HG03196 (cell line): ENCODE measurements around the gene ZNF345.

Experiments used
- ATAC-seq: cut with Tn5 transposase; IDR thresholded peaks from one replicate; pipeline ENCODE4 v1.9.1; 2021; ENCODE audit not compliant: unreplicated experiment

ZNF345 gene

GRCh38 chr19:36850559-36851442 is at the start of gene ZNF345:
Gene ZNF345, plus strand, starts transcription at chr19:36850876. Its CDS starts 25,955 bp downstream, at chr19:36876831.
- ATAC-seq = peak; percentile 81

GRCh38 chr19:36805364-36805763 is 45.3 kb upstream of the ZNF345 start:
- no peak for ATAC-seq

GRCh38 chr19:36807029-36807428 is 43.6 kb upstream of the ZNF345 start:
- no peak for ATAC-seq

GRCh38 chr19:36819130-36819630 is 31.5 kb upstream of the ZNF345 start:
- no peak for ATAC-seq

- no peak for ATAC-seq
These were observed 28.9 kb upstream of the ZNF345 start for GRCh38 chr19:36821758-36822157.

- no peak for ATAC-seq
These were observed 17.2 kb upstream of the ZNF345 start for GRCh38 chr19:36833430-36833829.

- ATAC-seq = no peak
These were observed 13.3 kb upstream of the ZNF345 start for GRCh38 chr19:36837176-36837905.

- peak; percentile 88 for ATAC-seq
These were observed 12.5 kb upstream of the ZNF345 start, which contains the start of gene ZNF790 for GRCh38 chr19:36837906-36838783. Gene ZNF790, minus strand, starts transcription at chr19:36838387. Its CDS starts 12,768 bp downstream, at chr19:36825619.

- peak; percentile 14 for ATAC-seq
These were observed 11.8 kb upstream of the ZNF345 start for GRCh38 chr19:36838784-36839324.

- no peak for ATAC-seq
These were observed 2.7 kb upstream of the ZNF345 start for GRCh38 chr19:36847968-36848367.

GRCh38 chr19:36849701-36850558 is 746 bp upstream of the ZNF345 start:
- ATAC-seq = peak; percentile 81

GRCh38 chr19:36851898-36852297 is 1.2 kb downstream of the ZNF345 start:
- ATAC-seq = no peak

GRCh38 chr19:36876993-36877938 is 26.6 kb downstream of the ZNF345 start:
- no peak for ATAC-seq

GRCh38 chr19:36891768-36892357 is 41.2 kb downstream of the ZNF345 start:
- no peak for ATAC-seq

GRCh38 chr19:36894849-36895383 is 44.2 kb downstream of the ZNF345 start:
- no peak for ATAC-seq

- no peak for ATAC-seq
These were observed 47.7 kb downstream of the ZNF345 start for GRCh38 chr19:36898422-36898821.

GRCh38 chr19:36915992-36916830 is 65.5 kb downstream of the ZNF345 start, which contains the start of the genes ZNF568 and ZNF829:
Gene ZNF568, plus strand, starts transcription at chr19:36916332. Its CDS starts 6,439 bp downstream, at chr19:36922771.
Gene ZNF829, minus strand, starts transcription at chr19:36916291. Its CDS starts 1,124 bp downstream, at chr19:36915167.
- ATAC-seq = peak; percentile 81
